ENCODE measurements around the gene KLHDC3. TPM values are rescaled to one million over a fixed set of nuclear protein-coding genes. Genes with fewer than 3 reads are reported as not detected.

KLHDC3 gene
- total and polyA plus RNA-seq, 9 of the 15 experiments (the other 6 are each of a cell fraction or from before 2014, with no cell fraction given), result 4.5 to 171 (median 107) TPM

DNA sequence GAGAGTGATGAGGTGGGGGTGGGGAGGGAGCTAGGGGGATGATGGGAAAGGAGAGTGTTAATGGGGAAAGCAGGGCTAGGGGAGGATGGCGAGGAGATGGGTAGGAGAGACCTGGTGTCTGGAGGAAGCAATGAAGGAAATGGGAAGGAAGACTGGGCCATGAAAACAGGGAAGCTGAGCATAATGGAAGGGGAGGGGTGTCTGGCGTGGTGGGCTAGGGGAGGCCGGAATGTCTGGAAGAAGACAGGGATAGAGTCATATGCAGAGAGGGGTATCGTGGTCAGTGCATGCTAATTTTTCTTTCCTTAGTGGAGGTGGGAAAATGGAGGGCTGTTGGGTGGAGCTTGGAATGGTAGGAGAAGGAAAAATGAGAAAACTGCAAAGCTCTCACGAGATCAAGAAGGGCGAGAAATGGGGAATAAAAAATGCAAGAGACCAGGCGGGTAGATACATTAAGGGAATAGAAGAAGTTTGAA is 423 bp downstream of the KLHDC3 start (continued):
- TF ChIP-seq, protein P1, sequence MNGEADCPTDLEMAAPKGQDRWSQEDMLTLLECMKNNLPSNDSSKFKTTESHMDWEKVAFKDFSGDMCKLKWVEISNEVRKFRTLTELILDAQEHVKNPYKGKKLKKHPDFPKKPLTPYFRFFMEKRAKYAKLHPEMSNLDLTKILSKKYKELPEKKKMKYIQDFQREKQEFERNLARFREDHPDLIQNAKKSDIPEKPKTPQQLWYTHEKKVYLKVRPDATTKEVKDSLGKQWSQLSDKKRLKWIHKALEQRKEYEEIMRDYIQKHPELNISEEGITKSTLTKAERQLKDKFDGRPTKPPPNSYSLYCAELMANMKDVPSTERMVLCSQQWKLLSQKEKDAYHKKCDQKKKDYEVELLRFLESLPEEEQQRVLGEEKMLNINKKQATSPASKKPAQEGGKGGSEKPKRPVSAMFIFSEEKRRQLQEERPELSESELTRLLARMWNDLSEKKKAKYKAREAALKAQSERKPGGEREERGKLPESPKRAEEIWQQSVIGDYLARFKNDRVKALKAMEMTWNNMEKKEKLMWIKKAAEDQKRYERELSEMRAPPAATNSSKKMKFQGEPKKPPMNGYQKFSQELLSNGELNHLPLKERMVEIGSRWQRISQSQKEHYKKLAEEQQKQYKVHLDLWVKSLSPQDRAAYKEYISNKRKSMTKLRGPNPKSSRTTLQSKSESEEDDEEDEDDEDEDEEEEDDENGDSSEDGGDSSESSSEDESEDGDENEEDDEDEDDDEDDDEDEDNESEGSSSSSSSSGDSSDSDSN (IDR thresholded peaks at IDR 0.05; ENCODE audit: borderline replicate concordance in 1 of 2, low read depth in 2 of 2, low read length in 2 of 2), result no peak
- no peak for TF ChIP-seq KLF6 (CRISPR knock-in tag; IDR thresholded peaks at IDR 0.05; ENCODE audit: borderline replicate concordance)
- TF ChIP-seq NCOA2 (IDR thresholded peaks at IDR 0.05; ENCODE audit: partially characterized antibody in 2 of 2), result no peak
- no peak for TF ChIP-seq RBM22 (IDR thresholded peaks at IDR 0.05; ENCODE audit: low read depth, low read length, poor library complexity, severe bottlenecking)
- no peak for TF ChIP-seq ZNF444 (CRISPR knock-in tag; IDR thresholded peaks at IDR 0.05)
- no peak for TF ChIP-seq ZBTB8A (IDR thresholded peaks at IDR 0.05; ENCODE audit: partially characterized antibody)
- no peak for TF ChIP-seq TEAD2 (tag; IDR thresholded peaks at IDR 0.05)
- TF ChIP-seq NONO (IDR thresholded peaks at IDR 0.05; ENCODE audit: low read depth in 2 of 2, low read length in 1 of 2), result no peak
- TF ChIP-seq, protein P2, sequence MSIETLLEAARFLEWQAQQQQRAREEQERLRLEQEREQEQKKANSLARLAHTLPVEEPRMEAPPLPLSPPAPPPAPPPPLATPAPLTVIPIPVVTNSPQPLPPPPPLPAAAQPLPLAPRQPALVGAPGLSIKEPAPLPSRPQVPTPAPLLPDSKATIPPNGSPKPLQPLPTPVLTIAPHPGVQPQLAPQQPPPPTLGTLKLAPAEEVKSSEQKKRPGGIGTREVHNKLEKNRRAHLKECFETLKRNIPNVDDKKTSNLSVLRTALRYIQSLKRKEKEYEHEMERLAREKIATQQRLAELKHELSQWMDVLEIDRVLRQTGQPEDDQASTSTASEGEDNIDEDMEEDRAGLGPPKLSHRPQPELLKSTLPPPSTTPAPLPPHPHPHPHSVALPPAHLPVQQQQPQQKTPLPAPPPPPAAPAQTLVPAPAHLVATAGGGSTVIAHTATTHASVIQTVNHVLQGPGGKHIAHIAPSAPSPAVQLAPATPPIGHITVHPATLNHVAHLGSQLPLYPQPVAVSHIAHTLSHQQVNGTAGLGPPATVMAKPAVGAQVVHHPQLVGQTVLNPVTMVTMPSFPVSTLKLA (conservative IDR thresholded peaks at IDR 0.05), result no peak
- no peak for TF ChIP-seq BRCA1 (IDR thresholded peaks at IDR 0.05)
- no peak for TF ChIP-seq BRCA1 (CRISPR knock-in tag; IDR thresholded peaks at IDR 0.05)
- no peak for TF ChIP-seq GABPB2 (CRISPR knock-in tag; conservative IDR thresholded peaks at IDR 0.05)
- TF ChIP-seq, protein P3, sequence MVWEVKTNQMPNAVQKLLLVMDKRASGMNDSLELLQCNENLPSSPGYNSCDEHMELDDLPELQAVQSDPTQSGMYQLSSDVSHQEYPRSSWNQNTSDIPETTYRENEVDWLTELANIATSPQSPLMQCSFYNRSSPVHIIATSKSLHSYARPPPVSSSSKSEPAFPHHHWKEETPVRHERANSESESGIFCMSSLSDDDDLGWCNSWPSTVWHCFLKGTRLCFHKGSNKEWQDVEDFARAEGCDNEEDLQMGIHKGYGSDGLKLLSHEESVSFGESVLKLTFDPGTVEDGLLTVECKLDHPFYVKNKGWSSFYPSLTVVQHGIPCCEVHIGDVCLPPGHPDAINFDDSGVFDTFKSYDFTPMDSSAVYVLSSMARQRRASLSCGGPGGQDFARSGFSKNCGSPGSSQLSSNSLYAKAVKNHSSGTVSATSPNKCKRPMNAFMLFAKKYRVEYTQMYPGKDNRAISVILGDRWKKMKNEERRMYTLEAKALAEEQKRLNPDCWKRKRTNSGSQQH (CRISPR knock-in tag; IDR thresholded peaks at IDR 0.05), result peak; percentile 86
- TF ChIP-seq WHSC1 (IDR thresholded peaks at IDR 0.05; ENCODE audit: low read length), result no peak
- TF ChIP-seq, protein P4, sequence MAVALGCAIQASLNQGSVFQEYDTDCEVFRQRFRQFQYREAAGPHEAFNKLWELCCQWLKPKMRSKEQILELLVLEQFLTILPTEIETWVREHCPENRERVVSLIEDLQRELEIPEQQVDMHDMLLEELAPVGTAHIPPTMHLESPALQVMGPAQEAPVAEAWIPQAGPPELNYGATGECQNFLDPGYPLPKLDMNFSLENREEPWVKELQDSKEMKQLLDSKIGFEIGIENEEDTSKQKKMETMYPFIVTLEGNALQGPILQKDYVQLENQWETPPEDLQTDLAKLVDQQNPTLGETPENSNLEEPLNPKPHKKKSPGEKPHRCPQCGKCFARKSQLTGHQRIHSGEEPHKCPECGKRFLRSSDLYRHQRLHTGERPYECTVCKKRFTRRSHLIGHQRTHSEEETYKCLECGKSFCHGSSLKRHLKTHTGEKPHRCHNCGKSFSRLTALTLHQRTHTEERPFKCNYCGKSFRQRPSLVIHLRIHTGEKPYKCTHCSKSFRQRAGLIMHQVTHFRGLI (CRISPR knock-in tag; IDR thresholded peaks at IDR 0.05), result no peak
- TF ChIP-seq, protein P5, sequence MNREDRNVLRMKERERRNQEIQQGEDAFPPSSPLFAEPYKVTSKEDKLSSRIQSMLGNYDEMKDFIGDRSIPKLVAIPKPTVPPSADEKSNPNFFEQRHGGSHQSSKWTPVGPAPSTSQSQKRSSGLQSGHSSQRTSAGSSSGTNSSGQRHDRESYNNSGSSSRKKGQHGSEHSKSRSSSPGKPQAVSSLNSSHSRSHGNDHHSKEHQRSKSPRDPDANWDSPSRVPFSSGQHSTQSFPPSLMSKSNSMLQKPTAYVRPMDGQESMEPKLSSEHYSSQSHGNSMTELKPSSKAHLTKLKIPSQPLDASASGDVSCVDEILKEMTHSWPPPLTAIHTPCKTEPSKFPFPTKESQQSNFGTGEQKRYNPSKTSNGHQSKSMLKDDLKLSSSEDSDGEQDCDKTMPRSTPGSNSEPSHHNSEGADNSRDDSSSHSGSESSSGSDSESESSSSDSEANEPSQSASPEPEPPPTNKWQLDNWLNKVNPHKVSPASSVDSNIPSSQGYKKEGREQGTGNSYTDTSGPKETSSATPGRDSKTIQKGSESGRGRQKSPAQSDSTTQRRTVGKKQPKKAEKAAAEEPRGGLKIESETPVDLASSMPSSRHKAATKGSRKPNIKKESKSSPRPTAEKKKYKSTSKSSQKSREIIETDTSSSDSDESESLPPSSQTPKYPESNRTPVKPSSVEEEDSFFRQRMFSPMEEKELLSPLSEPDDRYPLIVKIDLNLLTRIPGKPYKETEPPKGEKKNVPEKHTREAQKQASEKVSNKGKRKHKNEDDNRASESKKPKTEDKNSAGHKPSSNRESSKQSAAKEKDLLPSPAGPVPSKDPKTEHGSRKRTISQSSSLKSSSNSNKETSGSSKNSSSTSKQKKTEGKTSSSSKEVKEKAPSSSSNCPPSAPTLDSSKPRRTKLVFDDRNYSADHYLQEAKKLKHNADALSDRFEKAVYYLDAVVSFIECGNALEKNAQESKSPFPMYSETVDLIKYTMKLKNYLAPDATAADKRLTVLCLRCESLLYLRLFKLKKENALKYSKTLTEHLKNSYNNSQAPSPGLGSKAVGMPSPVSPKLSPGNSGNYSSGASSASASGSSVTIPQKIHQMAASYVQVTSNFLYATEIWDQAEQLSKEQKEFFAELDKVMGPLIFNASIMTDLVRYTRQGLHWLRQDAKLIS (CRISPR knock-in tag; IDR thresholded peaks at IDR 0.05), result no peak
- no peak for TF ChIP-seq SRSF9 (IDR thresholded peaks at IDR 0.05; ENCODE audit: borderline replicate concordance, low read depth, low read length)
- TF ChIP-seq ELF1 (tag; IDR thresholded peaks at IDR 0.05), result no peak
